MM.1S (cell line): Measurements from ENCODE around the gene SIPA1L2.

ENCODE experiments used
- CTCF ChIP-seq: fragments of 300-600 bp; sonication (generic); IDR thresholded peaks from 2 replicates; pipeline ENCODE4 v1.5.1; 2016; ENCODE audit warnings: antibody characterized with exemption, low read length, mixed read lengths
- EZH2 ChIP-seq: fragments of 300-600 bp; sonication (generic); optimal IDR thresholded peaks from 2 replicates; pipeline ENCODE3; 2017; ENCODE audit warnings: low read depth, mild to moderate bottlenecking, antibody characterized with exemption, low read length, mixed read lengths
- EZH2phosphoT487 ChIP-seq: fragments of 300-600 bp; sonication (generic); IDR thresholded peaks from 2 replicates; pipeline ENCODE4 v1.6.1; 2018; ENCODE audit warnings: antibody characterized with exemption, low read length

- TF ChIP-seq CTCF (no peak), EZH2 (no peak), EZH2phosphoT487 (no peak)
Observed at GRCh38 chr1:232589111-232589811, 40.7 kb downstream of the SIPA1L2 start.
